ENCODE results near the gene TTC7B. TPM values are rescaled to one million over a fixed set of nuclear protein-coding genes. Genes with fewer than 3 reads are reported as not detected.
A peak's percentile ranks its signal among the peaks of the same experiment; 100 is the strongest.

Gene TTC7B
- total and polyA plus RNA-seq, 2 experiments from 2014 or later: 5.2 to 28.2 TPM

GRCh38 chr14:90731487-90731886 is 84.7 kb downstream of the TTC7B start:
- H2AFZ ChIP-seq: no peak overlapping the region
- no peak for DNase-seq
- 90 to 91% methylated on average over 11 of the region's 11 CpGs for WGBS, 2 experiments (ENCODE audit: low coverage in 1 of 2, low lambda C conversion rate in 2 of 2, missing lambda C conversion rate in 2 of 2)
- no peak for TF ChIP-seq EZH2 (IDR thresholded peaks at IDR 0.05; ENCODE audit: insufficient read depth, poor library complexity, severe bottlenecking)
- TF ChIP-seq EZH2phosphoT487 (IDR thresholded peaks at IDR 0.05; ENCODE audit: insufficient read depth, low read depth): no peak
- no peaks in the 10 kb centered on the region for H3K9me2 ChIP-seq (ENCODE audit: insufficient read depth)
- H3K27ac ChIP-seq: no peak overlapping the region
- no peaks in the 10 kb centered on the region for H4K20me1 ChIP-seq (ENCODE audit: insufficient read depth)
- H3K9me3 ChIP-seq (ENCODE audit: low read depth): no peaks in the 10 kb centered on the region
- no peak overlapping the region for H3K9ac ChIP-seq
- H3K4me2 ChIP-seq (ENCODE audit: unreplicated experiment): no peak overlapping the region
- no peaks in the 10 kb centered on the region for H3K27me3 ChIP-seq (replicated peaks; ENCODE audit: insufficient read depth)
- in situ Hi-C loops (cut with MboI): no loop called here
- H3K4me1 ChIP-seq (ENCODE audit: insufficient read depth): no peaks in the 10 kb centered on the region
- H3K4me3 ChIP-seq: no peak overlapping the region
- no peaks in the 10 kb centered on the region for H3F3A ChIP-seq (ENCODE audit: insufficient read depth)
- H3K79me2 ChIP-seq (ENCODE audit: insufficient read depth): no peaks in the 10 kb centered on the region
- H3K36me3 ChIP-seq (ENCODE audit: low read depth): no peaks in the 10 kb centered on the region

- Histone ChIP-seq H4K20me1 (ENCODE audit: insufficient read depth) (no peaks in the 10 kb centered on the region), H3K27me3 (replicated peaks; ENCODE audit: insufficient read depth) (no peaks in the 10 kb centered on the region), H3K4me2 (ENCODE audit: unreplicated experiment) (no peak overlapping the region), H3K9me3 (ENCODE audit: low read depth) (no peaks in the 10 kb centered on the region), H3K36me3 (ENCODE audit: low read depth) (no peaks in the 10 kb centered on the region), H2AFZ (no peak overlapping the region), H3F3A (ENCODE audit: insufficient read depth) (no peaks in the 10 kb centered on the region), H3K79me2 (ENCODE audit: insufficient read depth) (no peaks in the 10 kb centered on the region), H3K4me1 (ENCODE audit: insufficient read depth) (no peaks in the 10 kb centered on the region), H3K4me3 (no peak overlapping the region), H3K9ac (no peak overlapping the region), H3K27ac (no peak overlapping the region), H3K9me2 (ENCODE audit: insufficient read depth) (no peaks in the 10 kb centered on the region)
- in situ Hi-C loops (cut with MboI): no loop called here
- no peak for TF ChIP-seq EZH2 (IDR thresholded peaks at IDR 0.05; ENCODE audit: insufficient read depth, poor library complexity, severe bottlenecking)
- no peak for TF ChIP-seq EZH2phosphoT487 (IDR thresholded peaks at IDR 0.05; ENCODE audit: insufficient read depth, low read depth)
- 89 to 93% methylated on average over 9 of the region's 9 CpGs for WGBS, 2 experiments (ENCODE audit: low coverage in 1 of 2, low lambda C conversion rate in 2 of 2, missing lambda C conversion rate in 2 of 2)
- DNase-seq: no peak
Observed at GRCh38 chr14:90730206-90730766, 85.9 kb downstream of the TTC7B start.

- Histone ChIP-seq H3K9me2 (ENCODE audit: insufficient read depth) (no peaks in the 10 kb centered on the region), H3K27ac (no peak overlapping the region), H4K20me1 (ENCODE audit: insufficient read depth) (no peaks in the 10 kb centered on the region), H3K9me3 (ENCODE audit: low read depth) (no peaks in the 10 kb centered on the region), H2AFZ (no peak overlapping the region), H3K27me3 (replicated peaks; ENCODE audit: insufficient read depth) (no peaks in the 10 kb centered on the region), H3K4me3 (no peak overlapping the region), H3K79me2 (ENCODE audit: insufficient read depth) (no peaks in the 10 kb centered on the region), H3F3A (ENCODE audit: insufficient read depth) (no peaks in the 10 kb centered on the region), H3K36me3 (ENCODE audit: low read depth) (no peaks in the 10 kb centered on the region), H3K4me1 (ENCODE audit: insufficient read depth) (no peaks in the 10 kb centered on the region), H3K4me2 (ENCODE audit: unreplicated experiment) (no peak overlapping the region), H3K9ac (no peak overlapping the region)
- in situ Hi-C loops (cut with MboI): no loop called here
- 75% methylated on average over 5 of the region's 5 CpGs for WGBS, 2 experiments (ENCODE audit: low coverage in 1 of 2, low lambda C conversion rate in 2 of 2, missing lambda C conversion rate in 2 of 2)
- no peak for DNase-seq
- TF ChIP-seq EZH2phosphoT487 (IDR thresholded peaks at IDR 0.05; ENCODE audit: insufficient read depth, low read depth): no peak
- no peak for TF ChIP-seq EZH2 (IDR thresholded peaks at IDR 0.05; ENCODE audit: insufficient read depth, poor library complexity, severe bottlenecking)
Observed at GRCh38 chr14:90728951-90729350, 87.3 kb downstream of the TTC7B start.

GRCh38 chr14:90727082-90727481 is 89.1 kb downstream of the TTC7B start:
- Histone ChIP-seq H3K27me3 (replicated peaks; ENCODE audit: insufficient read depth) (no peaks in the 10 kb centered on the region), H3K79me2 (ENCODE audit: insufficient read depth) (no peaks in the 10 kb centered on the region), H3K4me3 (no peak overlapping the region), H3K9ac (no peak overlapping the region), H3F3A (ENCODE audit: insufficient read depth) (no peaks in the 10 kb centered on the region), H4K20me1 (ENCODE audit: insufficient read depth) (no peaks in the 10 kb centered on the region), H2AFZ (no peak overlapping the region), H3K36me3 (ENCODE audit: low read depth) (no peaks in the 10 kb centered on the region), H3K27ac (no peak overlapping the region), H3K4me1 (ENCODE audit: insufficient read depth) (no peaks in the 10 kb centered on the region), H3K4me2 (ENCODE audit: unreplicated experiment) (no peak overlapping the region), H3K9me2 (ENCODE audit: insufficient read depth) (no peaks in the 10 kb centered on the region), H3K9me3 (ENCODE audit: low read depth) (no peaks in the 10 kb centered on the region)
- 95 to 97% methylated on average over 13 of the region's 13 CpGs for WGBS, 2 experiments (ENCODE audit: low coverage in 1 of 2, low lambda C conversion rate in 2 of 2, missing lambda C conversion rate in 2 of 2)
- in situ Hi-C loops (cut with MboI): no loop called here
- TF ChIP-seq EZH2phosphoT487 (IDR thresholded peaks at IDR 0.05; ENCODE audit: insufficient read depth, low read depth) (no peak), EZH2 (IDR thresholded peaks at IDR 0.05; ENCODE audit: insufficient read depth, poor library complexity, severe bottlenecking) (no peak)
- DNase-seq: no peak

- H3K9me3 ChIP-seq (ENCODE audit: low read depth): no peaks in the 10 kb centered on the region
- in situ Hi-C loops (cut with MboI): no loop called here
- H3K27me3 ChIP-seq (replicated peaks; ENCODE audit: insufficient read depth): no peaks in the 10 kb centered on the region
- no peak overlapping the region for H3K9ac ChIP-seq
- no peaks in the 10 kb centered on the region for H3K9me2 ChIP-seq (ENCODE audit: insufficient read depth)
- no peaks in the 10 kb centered on the region for H4K20me1 ChIP-seq (ENCODE audit: insufficient read depth)
- H3K4me3 ChIP-seq: no peak overlapping the region
- no peak overlapping the region for H2AFZ ChIP-seq
- DNase-seq: peak; percentile 65
- H3K4me1 ChIP-seq (ENCODE audit: insufficient read depth): no peaks in the 10 kb centered on the region
- H3K36me3 ChIP-seq (ENCODE audit: low read depth): no peaks in the 10 kb centered on the region
- WGBS, 2 experiments (ENCODE audit: low coverage in 1 of 2, low lambda C conversion rate in 2 of 2, missing lambda C conversion rate in 2 of 2): 34 to 37% methylated on average over 9 of the region's 9 CpGs
- no peak overlapping the region for H3K4me2 ChIP-seq (ENCODE audit: unreplicated experiment)
- H3K27ac ChIP-seq: no peak overlapping the region
- H3K79me2 ChIP-seq (ENCODE audit: insufficient read depth): no peaks in the 10 kb centered on the region
- no peak for TF ChIP-seq EZH2phosphoT487 (IDR thresholded peaks at IDR 0.05; ENCODE audit: insufficient read depth, low read depth)
- no peak for TF ChIP-seq EZH2 (IDR thresholded peaks at IDR 0.05; ENCODE audit: insufficient read depth, poor library complexity, severe bottlenecking)
- H3F3A ChIP-seq (ENCODE audit: insufficient read depth): no peaks in the 10 kb centered on the region
Observed at GRCh38 chr14:90726656-90727055, 89.6 kb downstream of the TTC7B start.
